GM19452 (cell line): Measurements from ENCODE around the gene CRYBG3.
"Not testable (repeated sequence)": the region's sequence is repeated elsewhere in the genome, so short reads cannot be mapped to it uniquely, and the experiment has no call there.

Experiments
- ATAC-seq: cut with Tn5 transposase; IDR thresholded peaks from one replicate; pipeline ENCODE4 v1.9.1; 2021; ENCODE audit not compliant: unreplicated experiment

CRYBG3 gene

DNA sequence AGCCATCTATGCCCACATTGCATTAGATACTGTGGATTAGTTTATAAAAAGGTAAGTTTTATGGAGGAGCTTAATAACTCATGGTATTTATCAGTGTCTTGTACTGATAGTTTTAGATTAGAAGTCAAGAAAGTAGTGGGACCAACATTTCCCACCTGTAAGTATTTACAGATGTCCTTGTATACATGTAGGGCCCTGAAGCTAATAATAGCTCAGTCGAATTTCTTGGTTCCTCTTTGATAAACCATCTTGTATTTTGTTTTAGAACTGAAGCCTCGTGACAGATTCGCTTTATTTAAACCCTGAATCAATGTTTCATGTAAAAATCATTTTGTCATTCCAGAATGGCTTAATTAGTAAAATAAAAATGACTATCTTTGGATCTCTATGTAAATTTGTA is 73.4 kb downstream of the CRYBG3 start:
- ATAC-seq = peak; percentile 58

DNA sequence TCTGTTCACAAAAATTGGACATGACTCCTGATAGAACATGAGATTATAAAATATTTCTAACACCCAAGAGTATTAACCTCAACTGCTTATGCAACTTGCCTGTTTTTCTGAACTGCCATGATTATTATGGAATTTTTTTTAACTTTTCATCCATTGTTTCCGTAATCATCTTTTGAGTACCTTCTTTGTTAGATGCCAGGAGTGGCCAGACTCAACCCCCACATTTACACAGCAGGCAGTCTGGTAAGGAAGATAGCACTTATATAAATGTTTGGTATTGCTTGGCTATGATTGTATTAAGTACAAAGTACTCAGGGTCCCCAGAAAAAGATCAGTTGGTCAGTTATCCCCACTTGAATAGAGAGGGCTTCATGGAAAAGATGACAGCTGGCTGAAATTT is 74.3 kb downstream of the CRYBG3 start:
- no peak for ATAC-seq

GRCh38 chr3:97896547-97896946 is 74.7 kb downstream of the CRYBG3 start:
- no peak for ATAC-seq

DNA sequence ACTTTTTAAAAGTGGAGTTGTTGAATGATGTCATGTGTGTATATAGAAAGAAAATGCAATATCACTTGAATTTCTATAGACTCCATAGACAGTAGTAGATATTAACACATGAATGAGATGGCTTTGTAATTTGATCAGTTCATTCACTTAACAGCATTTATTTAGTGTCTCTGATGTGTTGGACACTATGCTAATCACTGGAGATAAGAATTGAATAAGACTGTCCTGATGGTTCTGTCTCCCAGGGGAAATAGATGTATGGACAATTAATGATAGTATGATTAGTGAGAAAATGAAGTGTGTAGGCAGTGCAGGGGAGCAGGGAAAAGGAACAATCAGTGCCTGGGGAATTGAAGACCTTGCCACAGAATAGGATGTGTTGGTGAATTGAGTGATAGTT is 77.5 kb downstream of the CRYBG3 start:
- no peak for ATAC-seq

- no peak for ATAC-seq
Observed at GRCh38 chr3:97901313-97902248, 79.8 kb downstream of the CRYBG3 start.

- ATAC-seq = not testable (repeated sequence)
Observed at GRCh38 chr3:97909830-97910229, 88.0 kb downstream of the CRYBG3 start.

DNA sequence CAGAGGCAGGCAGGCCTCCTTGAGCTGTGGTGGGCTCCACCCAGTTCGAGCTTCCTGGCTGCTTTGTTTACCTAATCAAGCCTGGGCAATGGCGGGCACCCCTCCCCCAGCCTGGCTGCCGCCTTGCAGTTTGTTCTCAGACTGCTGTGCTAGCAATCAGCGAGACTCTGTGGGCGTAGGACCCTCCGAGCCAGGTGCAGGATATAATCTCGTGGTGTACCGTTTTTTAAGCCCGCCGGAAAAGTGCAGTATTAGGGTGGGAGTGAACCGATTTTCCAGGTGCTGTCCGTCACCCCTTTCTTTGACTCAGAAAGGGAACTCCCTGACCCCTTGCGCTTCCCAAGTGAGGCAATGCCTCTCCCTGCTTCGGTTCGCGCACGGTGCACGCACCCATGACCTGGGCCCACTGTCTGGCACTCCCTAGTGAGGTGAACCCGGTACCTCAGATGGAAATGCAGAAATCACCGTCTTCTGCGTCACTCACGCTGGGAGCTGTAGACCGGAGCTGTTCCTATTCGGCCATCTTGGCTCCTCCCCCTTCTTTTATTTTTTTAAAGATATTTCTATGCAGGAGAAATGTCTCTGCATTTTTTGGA is 88.5 kb downstream of the CRYBG3 start:
- not testable (repeated sequence) for ATAC-seq

GRCh38 chr3:97910931-97911351 is 89.1 kb downstream of the CRYBG3 start:
- ATAC-seq = no peak

GRCh38 chr3:97911459-97911858 is 89.6 kb downstream of the CRYBG3 start:
- no peak for ATAC-seq

DNA sequence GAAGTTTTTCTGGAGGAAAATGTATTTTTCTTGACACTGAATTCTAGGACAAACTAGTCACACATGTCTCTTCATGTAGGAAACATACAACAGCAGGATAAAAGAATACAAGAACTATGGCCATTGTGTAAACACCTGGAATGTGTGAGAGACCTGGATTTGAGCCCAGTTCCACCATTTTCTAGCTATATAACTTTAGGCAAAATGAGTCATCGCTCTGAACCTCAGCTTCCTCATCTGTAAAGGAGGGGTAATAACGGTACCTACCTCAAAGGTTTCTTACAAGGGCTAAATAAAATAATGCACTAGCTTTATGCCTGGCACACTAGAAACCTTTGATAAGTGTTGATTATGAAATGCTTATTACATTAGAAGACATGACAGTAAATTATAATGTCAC is 92.6 kb downstream of the CRYBG3 start:
- ATAC-seq = no peak

DNA sequence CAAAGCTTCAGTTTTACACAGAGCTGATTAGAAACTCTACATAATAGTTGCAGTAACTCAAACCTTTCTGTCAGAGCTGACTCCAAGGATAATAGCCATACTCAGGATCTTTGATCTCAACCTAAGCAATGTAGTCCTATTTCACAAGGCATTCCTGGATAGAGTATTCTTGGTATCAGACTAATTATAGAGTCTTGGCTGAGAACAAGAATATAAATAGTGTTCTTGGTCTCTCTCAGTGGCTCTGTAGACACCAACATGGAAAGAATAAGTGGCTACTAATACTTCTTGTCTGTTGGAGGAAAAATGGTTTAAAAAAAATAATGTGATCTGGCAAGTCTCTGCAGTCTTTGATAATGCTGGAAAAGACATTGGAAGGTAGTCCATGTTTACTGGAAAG is 94.8 kb downstream of the CRYBG3 start:
- ATAC-seq = no peak

DNA sequence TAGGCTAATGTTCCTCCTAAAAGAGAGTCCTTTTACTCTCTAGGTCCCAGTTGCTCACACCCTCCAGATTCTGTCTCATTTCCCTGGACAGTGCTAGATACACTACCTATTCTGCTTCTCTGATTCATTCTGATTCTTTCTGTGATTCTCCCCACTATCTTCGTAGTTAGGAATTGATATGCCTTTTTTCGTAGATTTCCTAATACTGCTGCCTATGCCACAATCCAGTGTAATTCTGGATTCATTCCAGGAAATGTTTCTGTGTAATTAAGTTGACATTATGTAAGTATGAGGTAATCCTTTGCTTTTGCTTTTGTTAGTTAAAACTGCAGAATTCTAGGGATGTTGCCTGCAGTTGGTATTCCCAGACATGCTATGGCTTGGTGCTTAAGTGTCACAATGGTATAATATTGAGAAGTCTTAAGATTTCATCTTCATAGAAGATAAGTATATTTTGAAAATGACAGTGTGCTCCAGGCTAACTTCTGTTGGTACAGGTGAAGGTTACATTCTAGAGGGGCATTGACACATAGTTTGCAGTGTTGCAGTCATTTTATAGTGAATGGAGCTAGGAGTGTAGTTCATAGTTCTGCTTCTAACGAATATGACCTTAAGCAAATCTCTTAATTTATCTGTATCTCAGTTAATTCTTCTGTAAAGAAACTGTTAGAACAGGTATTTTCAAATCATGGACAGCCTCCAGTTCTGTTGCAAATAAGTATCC is 96.2 kb downstream of the CRYBG3 start:
- no peak for ATAC-seq

- no peak for ATAC-seq
Observed at GRCh38 chr3:97927704-97928103, 105.9 kb downstream of the CRYBG3 start.

DNA sequence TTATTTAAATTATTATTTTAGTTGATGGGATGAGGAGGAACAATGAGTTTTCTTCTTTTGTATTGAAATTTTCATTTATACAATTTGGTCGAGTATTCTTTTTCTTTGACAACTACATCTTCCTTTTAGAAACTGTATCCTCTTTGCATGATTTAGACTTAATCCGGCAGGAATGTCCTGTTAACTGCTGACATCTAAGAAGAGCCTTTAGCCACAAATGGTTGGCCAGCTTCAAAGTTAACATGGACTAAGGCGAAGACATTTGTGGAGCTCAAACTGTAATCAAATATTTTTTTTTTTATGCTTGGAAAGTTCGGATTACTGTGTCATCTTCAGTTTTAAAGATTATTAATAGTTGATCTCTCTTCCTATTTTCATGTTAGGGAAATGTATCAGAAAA is 107.2 kb downstream of the CRYBG3 start:
- ATAC-seq = no peak

- no peak for ATAC-seq
Observed at GRCh38 chr3:97930018-97930417, 108.2 kb downstream of the CRYBG3 start.

DNA sequence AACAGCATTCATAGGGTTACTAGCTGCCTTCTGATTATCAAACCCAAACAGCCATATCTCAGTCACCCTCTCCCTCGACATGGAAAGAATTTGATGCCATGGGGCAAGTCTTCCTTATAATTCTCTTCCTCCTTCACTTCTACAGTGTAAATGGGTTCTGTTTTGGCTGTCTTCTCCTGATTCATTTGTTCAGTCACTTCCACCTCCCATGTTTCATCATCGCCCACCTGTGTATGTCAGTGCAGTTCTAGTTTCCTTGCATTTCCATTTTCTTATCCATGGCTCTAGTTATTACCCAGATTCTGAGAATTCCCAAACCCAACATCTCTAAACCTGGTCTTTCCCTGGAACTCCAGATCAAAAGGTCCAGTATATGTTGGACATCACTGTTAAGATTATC is 109.4 kb downstream of the CRYBG3 start:
- no peak for ATAC-seq

DNA sequence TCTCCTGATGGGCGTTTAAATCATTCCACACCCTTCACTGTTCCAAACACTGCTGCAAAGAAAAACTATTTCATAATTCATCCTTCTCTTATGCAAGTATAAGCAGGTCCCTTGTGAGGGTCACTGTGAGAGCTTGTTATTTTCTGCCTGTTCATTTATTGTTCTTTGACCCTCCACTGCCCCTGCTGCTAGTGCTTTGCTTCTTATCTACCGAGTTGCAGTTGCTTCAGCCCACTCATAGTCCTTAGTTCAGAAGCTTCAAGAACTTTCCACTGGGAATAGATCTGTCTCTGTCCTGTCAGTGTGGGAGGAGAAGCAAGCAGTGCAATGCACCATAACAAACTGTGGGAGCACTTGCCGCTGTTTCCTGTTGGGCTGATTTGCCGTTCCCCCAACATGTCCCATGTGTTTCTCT is 110.6 kb downstream of the CRYBG3 start:
- no peak for ATAC-seq

DNA sequence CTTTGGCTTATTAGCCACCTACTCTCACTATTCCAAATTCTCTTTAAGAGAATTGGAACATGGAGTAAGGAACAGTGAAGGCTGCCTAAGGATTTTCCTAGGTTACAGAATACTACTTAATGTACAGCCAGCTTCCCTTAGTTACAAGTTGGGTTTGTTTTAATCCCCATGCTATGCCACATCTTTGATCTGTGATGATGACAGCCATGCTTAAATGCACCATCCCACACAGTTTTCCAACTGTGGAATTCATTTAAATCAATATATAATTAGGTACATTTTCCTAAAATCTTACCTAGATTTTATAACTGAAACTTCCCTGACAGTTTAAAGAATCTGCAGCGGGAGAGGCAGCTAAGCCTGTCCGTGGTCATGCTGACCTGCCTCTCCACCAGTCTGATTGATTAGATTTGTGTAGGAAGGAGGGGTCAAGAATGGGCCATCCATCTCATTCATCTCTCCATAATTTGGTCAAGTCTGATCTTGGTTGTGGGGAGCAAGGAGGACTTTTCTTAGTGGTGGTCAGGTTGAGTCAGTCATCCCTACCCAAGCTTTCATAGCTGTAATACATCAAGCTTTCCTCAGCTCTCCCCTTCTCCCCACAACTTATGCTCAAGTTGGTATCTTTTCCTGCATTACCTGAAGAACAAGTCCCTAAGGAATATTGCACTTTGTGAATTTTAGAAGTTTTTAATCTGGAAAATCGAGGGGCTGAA is 113.3 kb downstream of the CRYBG3 start:
- no peak for ATAC-seq

DNA sequence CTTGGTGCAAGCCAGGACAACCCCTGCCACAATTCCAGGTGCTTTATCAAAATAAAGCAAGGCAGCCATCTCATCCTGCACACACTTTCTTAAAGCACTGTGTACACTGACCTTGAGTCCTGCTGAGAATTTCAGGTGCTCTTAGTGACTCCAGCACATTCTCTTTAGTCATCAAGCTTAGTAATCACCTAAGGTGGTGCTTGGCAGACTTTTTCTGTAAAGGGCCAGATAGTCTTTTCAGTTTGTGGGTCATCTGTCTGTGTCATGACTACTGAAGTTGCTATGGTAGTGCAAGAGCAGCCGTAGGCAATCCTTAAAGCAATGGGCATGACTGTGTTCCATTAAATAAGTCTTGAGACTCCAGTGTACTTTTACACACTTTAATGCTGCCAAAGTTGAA is 114.0 kb downstream of the CRYBG3 start:
- no peak for ATAC-seq

- no peak for ATAC-seq
Observed at GRCh38 chr3:97937205-97937604, 115.4 kb downstream of the CRYBG3 start.

DNA sequence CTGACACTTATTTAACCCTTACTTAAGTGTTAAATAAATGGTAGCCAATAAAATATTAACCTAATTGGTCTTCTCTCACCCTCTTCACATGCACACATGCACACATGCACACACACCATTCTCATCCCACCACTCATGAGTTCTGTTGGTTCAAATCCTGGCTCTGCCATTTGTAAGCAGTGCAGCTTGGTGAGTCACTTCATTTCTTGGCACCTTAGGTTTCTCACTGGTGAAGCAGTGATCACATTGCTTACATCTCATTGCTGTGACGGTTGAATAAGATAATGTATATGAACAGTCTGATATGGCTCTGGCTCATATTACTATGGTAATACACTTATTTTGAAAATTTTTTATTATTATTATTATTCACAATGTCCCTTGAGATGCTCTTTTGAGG is 116.6 kb downstream of the CRYBG3 start:
- no peak for ATAC-seq
